Measurements from ENCODE around the gene HES4. TPM values are rescaled to one million over a fixed set of nuclear protein-coding genes. Genes with fewer than 3 reads are reported as not detected.
"Not testable (repeated sequence)": the region's sequence is repeated elsewhere in the genome, so short reads cannot be mapped to it uniquely, and the experiment has no call there.

The HES4 gene
- total RNA-seq, 2 donors from 2014 or later: 45.8 to 82.6 TPM

- 26% methylated on average over 30 of the region's 30 CpGs for WGBS
- DNase-seq (ENCODE audit: low spot score): no peak
These were observed 3.9 kb downstream of the HES4 start for GRCh38 chr1:995665-996633.

GRCh38 chr1:994546-994945 is 5.4 kb downstream of the HES4 start:
- intact Hi-C loops (cut with DNase I); H3K36me3 ChIP-seq; DNase-seq (ENCODE audit: low spot score); H3K27me3 ChIP-seq (replicated peaks; ENCODE audit: insufficient read depth); H3K4me3 ChIP-seq; H3K4me1 ChIP-seq (replicated peaks); H3K9me3 ChIP-seq; H3K27ac ChIP-seq: not testable (repeated sequence)
- WGBS: 88% methylated on average over 6 of the region's 6 CpGs

More at GRCh38 chr1:995665-996633, 3.9 kb downstream of the HES4 start:
- H3K36me3 ChIP-seq: no peaks in the 10 kb centered on the region
- no peak overlapping the region for H3K4me3 ChIP-seq
- TF ChIP-seq POLR2A (IDR thresholded peaks at IDR 0.05): no peak
- no peak for TF ChIP-seq CTCF (IDR thresholded peaks at IDR 0.05)
- no peak for TF ChIP-seq POLR2AphosphoS5 (IDR thresholded peaks at IDR 0.05)
- H3K27me3 ChIP-seq (replicated peaks; ENCODE audit: insufficient read depth): no peaks in the 10 kb centered on the region
- H3K4me1 ChIP-seq (replicated peaks): peaks cover 4% of the 10 kb centered on the region
- intact Hi-C loops (cut with DNase I): no loop called here
- H3K27ac ChIP-seq: no peak overlapping the region
- no peaks in the 10 kb centered on the region for H3K9me3 ChIP-seq

GRCh38 chr1:993379-993995 is 6.4 kb downstream of the HES4 start:
- TF ChIP-seq POLR2A (IDR thresholded peaks at IDR 0.05): no peak
- no peak for TF ChIP-seq CTCF (IDR thresholded peaks at IDR 0.05)
- TF ChIP-seq POLR2AphosphoS5 (IDR thresholded peaks at IDR 0.05): no peak

GRCh38 chr1:992362-992761 is 7.5 kb downstream of the HES4 start:
- no peaks in the 10 kb centered on the region for H3K4me1 ChIP-seq (replicated peaks)
- WGBS: 90% methylated on average over 7 of the region's 7 CpGs
- H3K9me3 ChIP-seq: no peaks in the 10 kb centered on the region
- TF ChIP-seq POLR2AphosphoS5 (IDR thresholded peaks at IDR 0.05): no peak
- TF ChIP-seq CTCF (IDR thresholded peaks at IDR 0.05): no peak
- TF ChIP-seq POLR2A (IDR thresholded peaks at IDR 0.05): no peak
- H3K27ac ChIP-seq: no peak overlapping the region
- DNase-seq (ENCODE audit: low spot score): no peak
- no peaks in the 10 kb centered on the region for H3K36me3 ChIP-seq
- H3K27me3 ChIP-seq (replicated peaks; ENCODE audit: insufficient read depth): no peaks in the 10 kb centered on the region
- intact Hi-C loops (cut with DNase I): no loop called here
- no peak overlapping the region for H3K4me3 ChIP-seq

More at GRCh38 chr1:993379-993995, 6.4 kb downstream of the HES4 start:
- Histone ChIP-seq H3K9me3 (no peaks in the 10 kb centered on the region), H3K36me3 (no peaks in the 10 kb centered on the region), H3K27me3 (replicated peaks; ENCODE audit: insufficient read depth) (no peaks in the 10 kb centered on the region), H3K27ac (no peak overlapping the region), H3K4me3 (no peak overlapping the region), H3K4me1 (replicated peaks) (peaks cover 3% of the 10 kb centered on the region)
- 83% methylated on average over 15 of the region's 15 CpGs for WGBS
- intact Hi-C loops (cut with DNase I): no loop called here
- DNase-seq (ENCODE audit: low spot score): no peak

GRCh38 chr1:991895-992294 is 8.0 kb downstream of the HES4 start:
- intact Hi-C loops (cut with DNase I): no loop called here
- WGBS: 96% methylated on average over 10 of the region's 10 CpGs

GRCh38 chr1:991275-991674 is 8.6 kb downstream of the HES4 start:
- H3K27me3 ChIP-seq (replicated peaks; ENCODE audit: insufficient read depth); H3K4me3 ChIP-seq; DNase-seq (ENCODE audit: low spot score); H3K27ac ChIP-seq; intact Hi-C loops (cut with DNase I); H3K4me1 ChIP-seq (replicated peaks); H3K9me3 ChIP-seq; H3K36me3 ChIP-seq: not testable (repeated sequence)
- WGBS: 97% methylated on average over 6 of the region's 6 CpGs

More at GRCh38 chr1:991895-992294, 8.0 kb downstream of the HES4 start:
- no peaks in the 10 kb centered on the region for H3K36me3 ChIP-seq
- H3K4me3 ChIP-seq: no peak overlapping the region
- no peak overlapping the region for H3K27ac ChIP-seq
- no peaks in the 10 kb centered on the region for H3K9me3 ChIP-seq
- no peak for TF ChIP-seq POLR2AphosphoS5 (IDR thresholded peaks at IDR 0.05)
- no peak for TF ChIP-seq CTCF (IDR thresholded peaks at IDR 0.05)
- no peaks in the 10 kb centered on the region for H3K27me3 ChIP-seq (replicated peaks; ENCODE audit: insufficient read depth)
- H3K4me1 ChIP-seq (replicated peaks): no peaks in the 10 kb centered on the region
- DNase-seq (ENCODE audit: low spot score): no peak

- DNase-seq (ENCODE audit: low spot score); H3K27ac ChIP-seq; H3K4me3 ChIP-seq; H3K36me3 ChIP-seq; H3K4me1 ChIP-seq (replicated peaks); H3K9me3 ChIP-seq; H3K27me3 ChIP-seq (replicated peaks; ENCODE audit: insufficient read depth); intact Hi-C loops (cut with DNase I): not testable (repeated sequence)
- 87% methylated on average over 5 of the region's 5 CpGs for WGBS
These were observed 11.8 kb downstream of the HES4 start for GRCh38 chr1:988061-988460.
